Stimulated activated CD8-positive, alpha-beta memory T cell treated with anti-CD3 and anti-CD28 coated beads, Interleukin-4, amount 100 ng/mL, for 24 hours (primary cell): ENCODE results near the gene R3HDM4.
A peak's percentile ranks its signal among the peaks of the same experiment; 100 is the strongest.
"Not testable (repeated sequence)": the region's sequence is repeated elsewhere in the genome, so short reads cannot be mapped to it uniquely, and the experiment has no call there.

Experiments used
- DNase-seq: peaks from one replicate; pipeline ENCODE4 v3.0.0-alpha.2; 2020; ENCODE audit warnings: low read depth

Gene R3HDM4

GRCh38 chr19:911197-912033 lies 1.6 kb downstream of the R3HDM4 start:
- no peak for DNase-seq

- DNase-seq, result no peak
Measured at GRCh38 chr19:907183-907853, 5.7 kb downstream of the R3HDM4 start.

GRCh38 chr19:906480-906879 lies 6.5 kb downstream of the R3HDM4 start:
- DNase-seq, result no peak

DNA sequence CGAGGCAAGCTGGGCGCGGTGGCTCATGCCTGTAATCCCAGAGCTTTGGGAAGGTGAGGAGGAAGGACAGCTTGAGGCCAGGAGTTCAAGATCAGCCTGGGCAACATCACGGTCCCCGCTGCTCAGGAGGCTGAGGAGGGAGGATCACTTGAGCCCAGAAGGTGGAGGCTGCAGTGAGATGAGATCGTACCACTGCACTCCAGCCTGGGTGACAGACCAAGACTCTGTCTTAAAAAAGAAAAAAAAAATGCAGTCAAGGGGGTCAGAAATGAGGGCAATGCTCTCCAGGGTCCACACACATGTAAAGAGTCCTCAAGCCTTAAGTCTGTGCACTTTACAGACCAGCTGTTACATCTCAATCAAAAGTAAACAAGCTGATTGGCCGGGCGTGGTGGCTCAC lies 8.5 kb downstream of the R3HDM4 start:
- DNase-seq, result no peak

- DNase-seq, result no peak
Measured at GRCh38 chr19:903266-903797, 9.7 kb downstream of the R3HDM4 start.

DNA sequence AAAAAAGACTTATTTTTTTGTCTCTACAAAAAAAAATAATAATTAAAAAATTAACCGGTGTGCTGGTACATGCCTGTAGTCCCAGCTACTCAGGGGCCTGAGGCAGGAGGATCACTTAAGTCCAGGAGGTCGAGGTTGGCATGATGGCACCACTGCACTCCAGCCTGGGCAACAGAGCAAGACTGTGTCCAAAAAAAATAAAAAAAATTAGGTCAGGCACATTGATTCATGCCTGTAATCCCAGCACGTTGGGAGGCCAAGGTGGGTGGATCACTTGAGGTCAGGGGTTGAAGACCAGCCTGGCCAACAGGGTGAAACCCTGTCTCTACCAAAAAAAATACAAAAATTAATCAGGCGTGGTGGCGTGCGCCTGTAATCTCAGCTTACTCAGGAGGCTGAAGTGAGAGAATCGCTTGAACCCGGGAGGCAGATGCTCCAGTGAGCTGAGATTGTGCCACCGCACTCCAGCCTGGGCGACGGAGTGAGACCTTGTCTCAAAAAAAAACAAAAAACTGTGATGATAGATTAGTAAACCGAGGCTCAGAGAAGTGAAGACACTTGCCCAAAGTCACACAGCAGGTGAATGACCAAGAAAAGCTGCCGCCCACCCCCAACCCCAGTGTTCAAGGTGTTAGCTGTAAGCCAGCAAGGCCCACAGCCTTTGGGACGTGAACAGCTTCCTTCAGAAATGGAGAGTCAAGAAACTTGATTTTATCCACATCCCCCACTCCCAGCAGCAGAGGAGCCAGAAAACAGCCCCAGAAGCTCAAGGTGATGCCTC lies 10.4 kb downstream of the R3HDM4 start:
- no peak for DNase-seq

DNA sequence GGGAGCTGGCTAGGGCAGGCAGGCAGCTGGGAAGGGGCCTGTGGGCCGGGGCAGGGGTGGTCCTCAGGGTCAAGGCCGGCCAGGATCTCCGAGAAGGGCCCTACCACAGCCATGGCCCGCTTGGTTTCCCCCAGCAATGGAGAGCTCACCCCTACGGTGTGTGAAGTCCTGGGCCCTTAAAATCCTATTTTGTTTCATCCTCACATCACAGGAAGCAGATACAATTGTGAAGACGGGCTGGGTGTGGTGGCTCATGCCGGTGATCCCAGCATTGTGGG lies 11.0 kb downstream of the R3HDM4 start:
- DNase-seq, result no peak

GRCh38 chr19:901216-902092 lies 11.6 kb downstream of the R3HDM4 start:
- DNase-seq, result no peak

DNA sequence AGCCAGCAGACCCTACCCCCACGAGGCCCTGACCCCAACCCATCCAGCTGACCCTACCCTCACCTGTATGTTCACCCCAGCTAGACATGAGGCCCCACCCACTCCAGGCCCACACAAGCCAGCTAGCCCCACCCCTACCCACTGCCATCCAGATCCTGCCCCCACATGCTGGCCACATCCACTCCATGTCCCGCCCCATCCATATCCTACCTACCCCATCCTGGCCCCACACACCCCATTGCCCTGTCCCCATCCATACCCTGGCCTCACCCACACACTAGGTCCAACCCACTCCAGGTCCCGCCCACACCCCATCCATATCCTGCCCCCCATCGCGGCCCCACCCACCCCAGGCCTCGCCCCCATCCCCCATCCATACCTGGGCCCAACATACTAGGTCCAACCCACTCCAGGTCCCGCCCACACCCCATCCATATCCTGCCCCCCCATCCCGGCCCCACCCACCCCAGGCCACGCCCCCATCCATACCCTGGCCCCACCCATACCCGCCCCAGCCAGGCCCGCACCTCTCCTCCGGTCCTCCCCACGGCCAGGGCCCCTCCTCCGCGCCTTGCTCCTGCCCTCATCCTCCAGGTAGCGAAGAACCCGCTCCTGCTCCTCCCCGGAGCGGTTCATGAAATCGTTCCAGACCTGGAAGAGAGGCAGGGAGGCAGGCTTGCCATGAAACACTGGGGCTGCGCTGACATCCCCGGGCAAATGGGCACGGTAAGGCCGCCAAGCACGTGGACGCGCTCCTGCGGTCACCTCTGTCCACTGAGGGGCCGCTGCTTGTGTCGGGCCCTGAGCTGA lies 12.5 kb downstream of the R3HDM4 start:
- no peak for DNase-seq

- DNase-seq, result no peak
Measured at GRCh38 chr19:900043-900301, 13.0 kb downstream of the R3HDM4 start.

DNA sequence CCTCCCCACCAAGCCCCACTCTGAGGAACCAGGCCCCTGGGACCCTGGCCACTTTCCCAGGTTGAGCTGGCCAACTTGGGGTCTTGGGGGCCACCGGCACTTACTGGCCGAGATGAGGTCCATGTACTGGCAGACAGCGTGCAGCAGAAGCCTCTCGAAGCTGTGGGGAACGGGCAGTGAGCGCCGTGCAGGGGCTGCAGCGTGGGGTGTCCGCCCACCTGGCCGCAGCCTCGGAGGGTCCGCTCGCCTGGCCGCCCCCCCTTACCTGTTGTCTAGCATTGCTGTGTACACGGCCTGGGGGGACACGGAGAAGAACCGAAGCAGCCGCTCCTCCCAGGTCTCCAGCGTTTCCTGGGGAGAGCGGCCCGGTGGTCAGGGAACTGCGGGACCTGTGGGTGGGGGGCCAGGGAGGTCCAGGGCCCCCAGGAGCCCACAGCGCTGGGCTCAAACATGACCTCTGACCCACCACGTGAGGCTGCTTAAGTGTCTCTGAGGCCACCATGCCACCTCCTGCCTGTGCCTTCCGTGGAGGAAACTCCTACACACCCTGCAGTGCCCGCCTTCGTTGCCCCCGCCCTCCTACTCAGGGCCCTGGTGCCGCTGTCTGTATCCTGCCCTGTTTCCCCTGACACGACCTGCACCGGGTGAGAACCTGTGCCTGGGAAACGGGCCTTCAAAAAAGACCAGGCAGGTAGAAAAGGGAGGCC lies 13.5 kb downstream of the R3HDM4 start:
- no peak for DNase-seq

DNA sequence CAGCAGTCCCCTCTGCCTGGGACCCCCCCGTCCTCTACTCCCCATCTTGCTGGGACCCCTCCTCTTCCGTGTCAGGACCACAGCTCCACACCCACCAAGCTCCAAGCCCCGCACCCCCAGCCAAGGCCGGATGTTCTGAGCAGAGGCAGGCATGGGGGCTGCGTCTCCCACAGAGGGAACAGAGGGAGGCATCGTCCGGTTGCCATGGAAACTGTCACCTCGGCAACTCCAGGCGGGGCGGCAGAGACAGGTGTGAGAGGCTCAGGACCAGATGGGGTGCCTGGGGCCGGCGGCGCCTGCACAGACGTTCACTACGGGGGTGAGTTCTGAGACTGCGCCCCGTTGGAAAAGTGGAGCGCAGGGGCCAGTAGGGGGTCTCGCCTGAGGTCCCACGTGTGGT lies 14.4 kb downstream of the R3HDM4 start:
- no peak for DNase-seq

DNA sequence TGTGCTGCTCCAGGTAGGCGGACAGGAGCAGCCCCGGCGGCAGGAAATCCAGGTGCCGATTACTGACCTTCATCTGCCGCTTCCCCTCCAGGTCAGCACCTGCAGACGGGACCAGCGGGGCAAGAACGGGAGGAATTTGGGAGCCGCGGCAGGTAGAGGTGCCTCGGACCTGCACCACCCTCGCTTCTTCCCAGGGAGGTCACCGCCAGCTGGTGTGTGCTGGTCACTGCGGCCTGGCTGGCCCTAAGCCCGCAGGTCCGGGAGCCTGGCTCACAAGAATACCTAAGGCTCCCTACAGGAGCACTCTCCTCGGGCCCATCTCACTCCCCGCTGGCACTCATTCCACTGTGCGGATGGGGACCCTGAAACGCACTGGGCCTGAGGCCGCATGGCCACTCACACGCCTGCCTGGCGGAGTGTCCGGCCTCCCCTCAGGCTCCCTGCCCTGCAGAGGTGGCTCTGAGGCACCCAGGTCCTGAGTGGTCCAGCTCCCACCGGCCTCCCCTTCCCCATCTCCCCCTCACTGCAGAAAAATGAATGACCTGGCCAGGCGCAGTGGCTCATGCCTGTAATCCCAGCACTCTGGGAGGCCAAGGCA lies 15.5 kb downstream of the R3HDM4 start:
- DNase-seq, result no peak

- DNase-seq, result no peak
Measured at GRCh38 chr19:896999-897398, 16.0 kb downstream of the R3HDM4 start.

- DNase-seq, result no peak
Measured at GRCh38 chr19:896434-896833, 16.6 kb downstream of the R3HDM4 start.

GRCh38 chr19:892894-893689 lies 19.9 kb downstream of the R3HDM4 start, which contains the start of the genes MED16 and RNU6-9:
TSS of gene MED16 (minus strand) at chr19:893187. CDS start at chr19:891131, 2,056 bp downstream.
TSS of gene RNU6-9 (plus strand) at chr19:893484.
- DNase-seq, result peak; percentile 78

GRCh38 chr19:892243-892893 lies 20.7 kb downstream of the R3HDM4 start:
- DNase-seq, result no peak

DNA sequence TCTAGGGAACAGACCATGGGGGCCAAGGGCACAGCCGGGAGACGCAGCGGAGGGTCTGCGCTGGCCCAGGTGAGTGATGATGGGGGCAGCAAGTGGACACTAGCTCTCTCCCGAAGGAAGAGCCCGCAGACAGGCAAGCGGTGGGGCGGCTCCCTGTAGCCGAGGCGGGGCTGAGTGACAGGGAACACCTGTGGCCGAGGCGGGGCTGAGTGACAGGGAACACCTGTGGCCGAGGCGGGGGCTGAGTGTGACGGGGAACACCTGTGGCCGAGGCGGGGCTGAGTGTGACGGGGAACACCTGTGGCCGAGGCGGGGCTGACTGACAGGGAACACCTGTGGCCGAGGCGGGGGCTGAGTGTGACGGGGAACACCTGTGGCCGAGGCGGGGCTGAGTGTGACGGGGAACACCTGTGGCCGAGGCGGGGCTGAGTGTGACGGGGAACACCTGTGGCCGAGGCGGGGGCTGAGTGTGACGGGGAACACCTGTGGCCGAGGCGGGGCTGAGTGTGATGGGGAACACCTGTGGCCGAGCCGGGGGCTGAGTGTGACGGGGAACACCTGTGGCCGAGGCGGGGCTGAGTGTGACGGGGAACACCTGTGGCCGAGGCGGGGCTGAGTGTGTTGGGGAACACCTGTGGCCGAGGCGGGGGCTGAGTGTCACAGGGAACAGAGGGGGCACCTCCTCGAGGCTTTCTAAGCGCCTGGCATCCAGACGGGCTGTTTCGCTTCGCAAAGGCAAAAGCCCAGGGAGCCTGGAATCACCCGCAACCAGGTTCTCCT lies 21.4 kb downstream of the R3HDM4 start:
- not testable (repeated sequence) for DNase-seq
